Natural killer cell (primary cell): Measurements from ENCODE around the gene ZNF474. TPM values are rescaled to one million over a fixed set of nuclear protein-coding genes. Genes with fewer than 3 reads are reported as not detected.

ENCODE experiments used
- ATAC-seq, 3 donors: fragments of 150-1000 bp in 2 of 3; fragments of 200-7000 bp in 1 of 3; cut with Tn5 transposase; 1 replicate in 1 of 3; 2 replicates in 2 of 3; pipeline ENCODE4 v1.10.0; 2021; ENCODE audit warnings: mild to moderate bottlenecking in 2 of 3, moderate library complexity in 2 of 3
- DNase-seq, 2 donors: peaks; one replicate each; pipeline versions ENCODE4 v3.0.0 to v3.0.0-alpha.2; 2013 to 2021; ENCODE audit warnings: mixed read lengths in 1 of 2
- H3K27ac ChIP-seq: one replicate; pipeline ENCODE4 v1.5.1; 2013; ENCODE audit warnings: mild to moderate bottlenecking, low read length
- H3K27me3 ChIP-seq: one replicate; pipeline ENCODE4 v1.6.1; 2013; ENCODE audit warnings: low read length; ENCODE audit not compliant: control insufficient read depth, insufficient read depth
- H3K36me3 ChIP-seq: one replicate; pipeline ENCODE4 v1.6.1; 2013; ENCODE audit warnings: low read length; ENCODE audit not compliant: control insufficient read depth, insufficient read depth
- H3K4me1 ChIP-seq: one replicate; pipeline ENCODE4 v1.6.1; 2013; ENCODE audit warnings: low read length; ENCODE audit not compliant: control insufficient read depth, insufficient read depth
- H3K4me3 ChIP-seq: one replicate; pipeline ENCODE4 v1.5.1; 2013; ENCODE audit warnings: low read length
- H3K9me3 ChIP-seq: one replicate; pipeline ENCODE4 v1.6.1; 2013; ENCODE audit warnings: low read length; ENCODE audit not compliant: control insufficient read depth, insufficient read depth
- H3K27ac Mint-ChIP-seq, 2 donors: one replicate each; pipeline ENCODE4 v1.8.0; 2022; ENCODE audit warnings: mild to moderate bottlenecking in 2 of 2, mixed read lengths in 2 of 2, moderate library complexity in 1 of 2
- H3K27me3 Mint-ChIP-seq, 2 donors: one replicate each; pipeline ENCODE4 v1.8.0; 2022; ENCODE audit warnings: low read depth in 2 of 2, mixed read lengths in 2 of 2
- H3K36me3 Mint-ChIP-seq: one replicate; pipeline ENCODE4 v1.8.0; 2022; ENCODE audit warnings: mixed read lengths
- H3K4me1 Mint-ChIP-seq, 2 donors: one replicate each; pipeline ENCODE4 v1.8.0; 2022; ENCODE audit warnings: mixed read lengths in 2 of 2
- H3K4me3 Mint-ChIP-seq: one replicate; pipeline ENCODE4 v1.8.0; 2022; ENCODE audit warnings: mild to moderate bottlenecking, moderate library complexity, mixed read lengths
- H3K9me3 Mint-ChIP-seq, 2 donors: one replicate each; pipeline ENCODE4 v1.8.0; 2022; ENCODE audit warnings: mixed read lengths in 2 of 2
- CTCF ChIP-seq: fragments of 200-600 bp; IDR thresholded peaks from one replicate; pipeline ENCODE4 v1.8.0; 2022; ENCODE audit warnings: antibody characterized with exemption
- WGBS: methylation state at CpG from one replicate; pipeline ENCODE4 v1.1.7; 2013; ENCODE audit warnings: missing lambda C conversion rate; ENCODE audit not compliant: insufficient coverage; 5-methylcytosine and 5-hydroxymethylcytosine counted together
- intact Hi-C: fragments of 100-400 bp; cut with micrococcal nuclease; formaldehyde crosslinking; loops from one replicate; pipeline ENCODE4 v1.14.2; 2022
- total RNA-seq, 4 donors: library from RNA; stranded (reverse); fragments of 120-200 nt in 1 of 4; gene quantifications; one replicate each; pipeline versions ENCODE4 v1.2.3 to v1.2.4, GENCODE V29; 2013 to 2022

Gene ZNF474
- total RNA-seq, 3 donors from 2014 or later (not counting 1 experiment from before 2014, with no cell fraction given): 0.21 TPM; not detected in 2

GRCh38 chr5:122140900-122141299 lies 11.6 kb downstream of the ZNF474 start:
- Histone ChIP-seq H3K4me1 (no peaks in the 10 kb centered on the region), H3K4me3 (no peak overlapping the region), H3K27ac (no peak overlapping the region), H3K36me3 (no peaks in the 10 kb centered on the region), H3K27me3 (no peaks in the 10 kb centered on the region), H3K9me3 (no peaks in the 10 kb centered on the region)
- H3K4me1 Mint-ChIP-seq: no peaks in the 10 kb centered on the region
- no peak for TF ChIP-seq CTCF
- H3K36me3 Mint-ChIP-seq: no peaks in the 10 kb centered on the region
- intact Hi-C loops: no loop called here
- no peaks in the 10 kb centered on the region for H3K27me3 Mint-ChIP-seq
- H3K27ac Mint-ChIP-seq: no peak overlapping the region
- no peak for ATAC-seq
- no peak for DNase-seq
- peaks cover 5 to 11% of the 10 kb centered on the region in 2 donors for H3K9me3 Mint-ChIP-seq
- 100% methylated on average over 2 of the region's 3 CpGs for WGBS
- H3K4me3 Mint-ChIP-seq: no peak overlapping the region

- H3K27ac Mint-ChIP-seq: no peak overlapping the region
- H3K9me3 Mint-ChIP-seq: peaks cover 5 to 11% of the 10 kb centered on the region in 2 donors
- no peaks in the 10 kb centered on the region for H3K27me3 Mint-ChIP-seq
- Histone ChIP-seq H3K27ac (no peak overlapping the region), H3K4me1 (no peaks in the 10 kb centered on the region), H3K9me3 (no peaks in the 10 kb centered on the region), H3K4me3 (no peak overlapping the region), H3K27me3 (no peaks in the 10 kb centered on the region), H3K36me3 (no peaks in the 10 kb centered on the region)
- DNase-seq (no peak), ATAC-seq (no peak)
- no peak overlapping the region for H3K4me3 Mint-ChIP-seq
- no peak for TF ChIP-seq CTCF
- no peaks in the 10 kb centered on the region for H3K4me1 Mint-ChIP-seq
- H3K36me3 Mint-ChIP-seq: no peaks in the 10 kb centered on the region
- intact Hi-C loops: no loop called here
- WGBS: 75% methylated on average over 1 of the region's 1 CpG
These were observed 12.4 kb downstream of the ZNF474 start for GRCh38 chr5:122141751-122142150.

GRCh38 chr5:122142480-122143164 lies 13.3 kb downstream of the ZNF474 start:
- DNase-seq (no peak), ATAC-seq (no peak)
- H3K9me3 ChIP-seq: no peaks in the 10 kb centered on the region
- no peak for TF ChIP-seq CTCF
- H3K27me3 ChIP-seq: no peaks in the 10 kb centered on the region
- no peaks in the 10 kb centered on the region for H3K4me1 ChIP-seq
- intact Hi-C loops: no loop called here
- Mint-ChIP-seq H3K36me3 (no peaks in the 10 kb centered on the region), H3K4me1 (no peaks in the 10 kb centered on the region), H3K27me3 (no peaks in the 10 kb centered on the region), H3K9me3 (peaks cover 3 to 6% of the 10 kb centered on the region in 2 donors), H3K27ac (no peak overlapping the region), H3K4me3 (no peak overlapping the region)
- no peaks in the 10 kb centered on the region for H3K36me3 ChIP-seq
- WGBS: 88% methylated on average over 6 of the region's 6 CpGs
- H3K4me3 ChIP-seq: no peak overlapping the region
- H3K27ac ChIP-seq: no peak overlapping the region

GRCh38 chr5:122144236-122144635 lies 14.9 kb downstream of the ZNF474 start:
- H3K4me3 ChIP-seq: no peak overlapping the region
- H3K27ac ChIP-seq: no peak overlapping the region
- no peaks in the 10 kb centered on the region for H3K36me3 ChIP-seq
- no peaks in the 10 kb centered on the region for H3K4me1 ChIP-seq
- WGBS: 93% methylated on average over 1 of the region's 1 CpG
- H3K36me3 Mint-ChIP-seq: no peaks in the 10 kb centered on the region
- H3K27me3 ChIP-seq: no peaks in the 10 kb centered on the region
- TF ChIP-seq CTCF: no peak
- intact Hi-C loops: no loop called here
- DNase-seq (no peak), ATAC-seq (no peak)
- no peak overlapping the region for H3K27ac Mint-ChIP-seq
- H3K4me1 Mint-ChIP-seq: no peaks in the 10 kb centered on the region
- no peak overlapping the region for H3K4me3 Mint-ChIP-seq
- H3K27me3 Mint-ChIP-seq: no peaks in the 10 kb centered on the region
- H3K9me3 Mint-ChIP-seq: peaks cover 3 to 6% of the 10 kb centered on the region in 2 donors
- H3K9me3 ChIP-seq: no peaks in the 10 kb centered on the region
